ENCODE measurements around the gene SYTL2.

GRCh38 chr11:85799142-85799541 is 11.8 kb downstream of the SYTL2 start:
- no peak for TF ChIP-seq CTCF (conservative IDR thresholded peaks at IDR 0.05; ENCODE audit: low read length)
- TF ChIP-seq EZH2phosphoT487 (IDR thresholded peaks at IDR 0.05; ENCODE audit: borderline replicate concordance), result no peak
